ENCODE data around the gene COQ4.
"Not testable (repeated sequence)": the region's sequence is repeated elsewhere in the genome, so short reads cannot be mapped to it uniquely, and the experiment has no call there.

Gene COQ4

GRCh38 chr9:128304136-128304970, 18.3 kb upstream of the COQ4 start:
- no peak for DNase-seq

GRCh38 chr9:128304971-128305288, 17.7 kb upstream of the COQ4 start:
- no peak for DNase-seq

GRCh38 chr9:128309551-128309950, 13.1 kb upstream of the COQ4 start:
- DNase-seq = no peak

DNA sequence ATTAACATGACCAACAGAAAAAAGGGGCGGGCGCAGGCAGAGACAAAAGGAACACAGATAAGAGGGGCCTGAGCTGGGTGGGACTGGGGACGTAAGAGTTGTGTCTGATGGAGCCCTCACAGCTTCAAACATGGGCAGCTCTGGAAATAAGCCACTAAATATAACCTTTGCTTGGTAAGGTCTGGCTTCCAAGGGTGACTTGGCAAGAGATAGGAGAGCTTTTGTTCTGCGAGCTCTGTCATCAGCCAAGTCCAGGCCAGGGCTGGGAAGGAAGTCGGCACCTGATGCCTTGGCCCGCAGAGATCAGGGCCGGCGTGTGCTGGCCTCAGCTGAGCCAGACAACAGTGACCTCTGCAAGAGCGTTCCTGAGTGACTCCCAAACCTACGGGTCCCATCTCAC, 12.2 kb upstream of the COQ4 start:
- DNase-seq = no peak

DNA sequence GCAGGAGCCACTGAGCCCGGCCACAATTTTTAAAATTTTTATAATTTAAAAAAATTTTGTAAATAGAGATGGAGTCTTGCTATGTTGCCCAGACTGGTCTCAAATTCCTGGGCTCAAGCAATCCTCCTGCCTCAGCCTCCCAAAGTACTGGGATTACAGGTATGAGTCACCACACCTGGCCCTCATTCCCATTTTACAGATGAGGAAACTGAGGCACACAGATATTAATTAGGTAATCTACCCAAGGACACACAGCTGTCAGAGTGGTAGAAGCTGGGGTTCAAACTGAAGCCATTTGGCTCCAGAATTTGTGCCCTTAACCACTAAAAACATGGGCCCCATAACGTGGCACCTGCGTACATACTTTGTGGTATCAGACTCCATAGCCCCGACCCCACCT, 7.9 kb upstream of the COQ4 start:
- DNase-seq = no peak

DNA sequence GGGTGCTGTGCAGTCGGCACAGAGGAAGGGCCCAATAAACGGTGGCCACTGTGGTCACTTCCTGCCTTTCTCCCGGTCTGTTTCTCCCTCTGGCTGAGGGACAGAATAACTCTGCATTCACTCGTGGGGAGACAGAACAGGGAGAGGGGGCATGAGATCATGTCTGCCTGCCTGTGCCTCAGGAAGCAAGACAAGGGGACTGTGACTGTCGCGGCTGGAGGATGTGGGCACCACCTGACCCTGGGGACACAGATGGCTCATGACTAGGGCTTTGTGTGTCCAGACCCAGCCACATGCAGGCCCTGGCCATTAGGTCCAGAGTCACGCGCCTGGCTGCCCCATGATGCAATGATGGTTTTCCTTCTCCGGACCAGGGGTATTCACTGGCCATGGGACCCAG, 6.2 kb upstream of the COQ4 start:
- DNase-seq = no peak

GRCh38 chr9:128317629-128318028, 5.0 kb upstream of the COQ4 start:
- DNase-seq = no peak

GRCh38 chr9:128321343-128321742, 1.3 kb upstream of the COQ4 start:
- no peak for DNase-seq

- DNase-seq = no peak
Measured at GRCh38 chr9:128321879-128322403, 698 bp upstream of the COQ4 start.

- no peak for DNase-seq
Measured at GRCh38 chr9:128323212-128323730, 632 bp downstream of the COQ4 start.

- no peak for DNase-seq
Measured at GRCh38 chr9:128323791-128324190, 1.2 kb downstream of the COQ4 start.

GRCh38 chr9:128324401-128324800, 1.8 kb downstream of the COQ4 start:
- no peak for DNase-seq

DNA sequence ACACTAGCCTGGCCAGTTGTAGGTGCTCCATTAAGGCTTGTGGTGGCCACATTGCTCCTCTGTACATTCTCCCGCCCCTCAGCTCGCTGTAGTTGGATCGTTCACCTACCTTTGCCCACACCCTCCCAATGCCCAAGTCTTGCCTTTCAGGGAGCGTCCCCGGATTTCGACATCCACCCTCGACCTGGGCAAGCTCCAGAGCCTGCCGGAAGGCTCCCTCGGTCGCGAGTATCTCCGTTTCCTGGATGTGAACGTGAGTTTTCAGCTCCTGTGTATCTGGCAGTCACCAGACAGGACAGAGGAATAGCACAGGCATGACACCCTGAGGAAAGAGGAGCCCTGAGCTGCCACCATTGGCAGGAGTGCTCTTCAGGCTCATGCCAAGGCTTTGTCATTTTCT, 3.0 kb downstream of the COQ4 start:
- DNase-seq = no peak

DNA sequence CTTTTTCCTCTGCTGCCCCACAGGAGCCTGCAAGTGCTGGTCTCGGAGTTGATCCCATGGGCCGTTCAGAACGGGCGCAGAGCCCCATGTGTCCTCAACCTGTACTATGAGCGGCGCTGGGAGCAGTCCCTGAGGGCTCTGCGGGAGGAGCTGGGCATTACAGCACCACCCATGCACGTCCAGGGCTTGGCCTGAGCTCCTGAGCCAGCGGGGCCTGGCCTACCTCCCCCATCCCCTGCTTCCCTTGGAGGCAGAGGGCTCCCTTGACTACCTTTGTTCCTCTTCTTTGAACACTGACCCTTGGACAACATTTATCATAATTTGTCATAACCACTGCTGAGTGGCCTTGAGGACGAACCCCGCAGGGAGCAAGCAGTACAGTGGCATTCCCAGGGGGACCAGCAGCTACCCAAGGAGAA, 10.8 kb downstream of the COQ4 start:
- DNase-seq = no peak

DNA sequence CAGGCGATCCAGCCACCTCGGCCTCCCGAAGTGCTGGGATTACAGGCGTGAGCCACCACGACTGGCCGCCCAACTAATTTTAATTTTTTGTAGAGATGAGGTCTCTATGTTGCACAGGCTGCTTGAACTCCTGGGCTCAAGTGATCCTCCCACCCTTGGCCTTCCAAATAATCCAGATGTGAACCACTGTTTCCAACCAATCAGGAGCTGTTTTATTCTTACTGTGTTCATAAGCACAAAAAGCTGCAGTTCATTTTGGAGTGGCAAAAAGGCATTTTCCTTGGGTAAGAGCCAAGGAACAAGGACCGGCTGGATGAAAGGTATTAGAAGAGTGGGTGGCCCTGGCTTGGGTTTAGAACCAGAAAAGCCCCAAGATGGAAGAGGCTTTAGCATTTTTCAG, 12.5 kb downstream of the COQ4 start:
- DNase-seq = no peak

DNA sequence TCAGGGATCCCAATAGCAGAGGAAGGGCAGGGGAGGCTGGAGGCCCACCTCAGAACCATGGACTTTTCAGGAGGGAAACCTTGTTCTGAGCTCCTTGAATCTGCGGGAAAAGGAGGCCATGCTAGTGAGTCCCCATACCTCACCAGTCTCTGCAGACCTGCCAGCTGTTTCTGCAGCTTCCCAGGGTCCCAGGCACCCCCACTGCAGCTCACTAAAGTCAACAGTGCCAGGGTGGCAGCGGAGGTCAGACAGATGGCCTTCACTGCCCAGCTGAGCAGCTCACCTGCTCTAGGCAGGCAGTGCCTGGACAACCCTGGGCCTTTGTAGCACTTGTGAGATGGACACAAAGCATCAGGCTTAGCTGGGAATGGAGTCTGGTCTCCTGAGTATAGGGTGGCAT, 13.3 kb downstream of the COQ4 start:
- no peak for DNase-seq

GRCh38 chr9:128337936-128338335, 15.3 kb downstream of the COQ4 start:
- no peak for DNase-seq

- DNase-seq = not testable (repeated sequence)
Measured at GRCh38 chr9:128338852-128339614, 16.4 kb downstream of the COQ4 start.

GRCh38 chr9:128339761-128340690, 17.4 kb downstream of the COQ4 start, which contains the start of gene SLC27A4:
Gene SLC27A4 (plus strand): TSS chr9:128340527. CDS start chr9:128343133, 2,606 bp downstream.
- DNase-seq = peak; percentile 7 to 25

DNA sequence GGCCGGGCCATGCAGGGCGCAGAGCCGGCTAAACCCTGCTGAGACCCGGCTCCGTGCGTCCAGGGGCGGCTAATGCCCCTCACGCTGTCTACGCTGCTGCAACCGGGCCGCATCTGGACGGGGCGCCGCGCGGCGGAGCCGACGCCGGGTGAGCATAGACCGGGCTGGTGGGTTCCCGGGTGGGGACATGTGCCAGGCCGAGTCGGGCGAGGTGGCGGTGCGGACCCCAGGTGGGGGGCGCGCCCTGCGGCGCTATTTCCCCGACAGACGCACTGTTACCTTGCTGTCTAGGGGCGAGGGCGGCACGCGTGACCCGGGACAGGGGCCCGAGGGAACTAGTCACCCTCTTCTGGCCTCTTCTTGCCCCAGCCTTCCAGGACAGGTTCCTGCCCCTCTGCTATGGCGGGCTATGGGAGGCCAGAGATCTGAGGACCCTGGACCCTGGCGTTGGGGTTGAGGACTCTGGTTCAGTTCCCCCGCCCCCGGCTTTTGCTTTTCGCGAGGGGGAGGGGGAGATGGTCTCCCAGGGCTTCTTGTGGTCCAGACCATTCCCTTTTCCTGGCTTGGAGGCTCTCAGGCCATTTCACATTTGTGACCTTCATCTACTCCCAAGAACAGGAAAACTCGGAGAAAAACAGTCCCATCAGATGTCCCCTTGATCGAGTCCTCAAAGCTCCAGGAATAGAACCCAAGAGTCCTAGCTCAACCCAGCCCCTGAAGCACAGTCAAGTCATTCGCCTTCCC, 18.2 kb downstream of the COQ4 start:
- DNase-seq = no peak

DNA sequence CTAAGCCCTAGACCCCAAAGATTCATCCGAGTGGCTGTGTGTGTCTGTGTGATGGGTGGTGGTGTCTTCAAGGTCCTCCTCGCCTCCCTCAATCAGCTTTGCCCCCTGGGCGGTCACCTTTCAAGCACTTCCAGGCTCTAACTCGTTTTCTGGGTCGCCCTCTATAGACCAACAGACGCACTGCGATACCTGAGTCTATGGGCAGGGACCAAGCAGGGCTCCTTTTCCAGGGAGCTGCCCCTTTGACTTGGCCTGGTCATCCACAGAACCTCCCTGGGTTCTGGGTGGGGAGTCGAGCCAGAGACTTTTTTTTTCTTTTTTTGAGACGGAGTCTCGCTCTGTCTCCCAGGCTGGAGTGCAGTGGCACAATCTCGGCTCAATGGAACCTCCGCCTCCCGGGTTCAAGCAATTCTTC, 18.8 kb downstream of the COQ4 start:
- peak; percentile 4 to 15 for DNase-seq

All from NCI-H187 (cell line).